IPS-18c (cell line): Measurements from ENCODE around the gene MYO6.

Experiments
- H3K4me3 ChIP-seq: 2 replicates; pipeline ENCODE4 v1.7.0; 2013; ENCODE audit warnings: low read depth, mild to moderate bottlenecking, low read length, moderate library complexity; ENCODE audit not compliant: insufficient read depth
- H3K9me3 ChIP-seq: one replicate; pipeline ENCODE4 v1.6.1; 2013; ENCODE audit warnings: mild to moderate bottlenecking, low read length, moderate library complexity; ENCODE audit not compliant: control insufficient read depth, insufficient read depth

Gene MYO6

DNA sequence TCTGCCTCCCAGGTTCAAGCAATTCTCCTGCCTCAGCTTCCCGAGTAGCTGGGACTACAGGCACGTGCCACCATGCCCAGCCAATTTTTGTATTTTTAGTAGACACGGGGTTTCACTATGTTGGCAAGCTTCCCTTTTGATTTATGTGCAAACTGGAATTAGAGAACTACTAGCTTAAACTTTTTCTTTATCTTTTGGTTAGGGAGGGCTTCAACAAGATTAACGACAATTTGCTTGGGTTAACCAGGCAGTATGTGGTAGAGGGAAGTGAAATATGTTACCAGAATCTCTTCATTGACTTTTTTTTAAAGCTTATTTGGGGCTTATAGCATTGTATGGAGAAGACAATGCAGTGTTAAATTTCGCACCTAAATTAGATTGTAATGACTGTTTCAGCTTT is 9.0 kb downstream of the MYO6 start:
- Histone ChIP-seq H3K4me3 (no peak overlapping the region), H3K9me3 (no peaks in the 10 kb centered on the region)

DNA sequence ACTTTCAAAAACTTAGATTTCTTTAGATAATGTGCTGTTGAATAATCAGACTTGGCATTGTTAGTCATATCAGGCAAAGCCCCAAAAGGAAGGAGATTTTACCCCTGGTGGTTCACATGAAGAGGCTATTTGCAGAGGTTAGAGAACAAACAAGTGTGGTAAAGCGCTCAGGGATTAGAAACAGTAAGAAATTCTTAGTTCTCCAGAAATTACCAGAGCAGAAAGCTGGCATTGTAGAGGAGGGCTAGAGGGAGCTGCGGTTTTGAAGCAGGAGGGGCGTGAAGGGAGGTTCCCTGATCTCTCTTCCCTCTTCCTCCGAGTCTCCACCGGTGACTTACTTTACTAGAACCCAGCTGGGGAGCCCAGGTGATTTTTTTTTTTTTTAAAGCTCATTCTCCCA is 10.2 kb downstream of the MYO6 start:
- Histone ChIP-seq H3K4me3 (no peak overlapping the region), H3K9me3 (no peaks in the 10 kb centered on the region)

DNA sequence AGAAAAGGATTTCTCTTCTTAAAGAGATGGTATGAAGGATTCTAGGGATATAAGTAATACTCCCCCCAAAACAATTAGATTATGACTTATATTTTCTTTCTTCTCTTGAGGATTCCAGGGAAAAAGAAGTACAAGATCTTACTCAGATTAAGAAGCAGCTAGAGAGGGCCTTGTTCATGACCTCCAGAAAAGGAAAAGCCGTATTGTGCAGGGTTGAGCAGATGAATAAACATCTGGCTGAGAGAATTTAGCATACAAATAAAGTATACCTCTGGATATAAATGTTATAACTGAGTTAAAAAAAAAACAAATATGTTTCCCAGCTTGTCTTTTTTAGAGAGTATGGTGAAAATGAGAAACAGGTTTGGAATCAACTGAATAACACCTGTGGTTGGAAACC is 11.3 kb downstream of the MYO6 start:
- no peak overlapping the region for H3K4me3 ChIP-seq
- no peaks in the 10 kb centered on the region for H3K9me3 ChIP-seq

DNA sequence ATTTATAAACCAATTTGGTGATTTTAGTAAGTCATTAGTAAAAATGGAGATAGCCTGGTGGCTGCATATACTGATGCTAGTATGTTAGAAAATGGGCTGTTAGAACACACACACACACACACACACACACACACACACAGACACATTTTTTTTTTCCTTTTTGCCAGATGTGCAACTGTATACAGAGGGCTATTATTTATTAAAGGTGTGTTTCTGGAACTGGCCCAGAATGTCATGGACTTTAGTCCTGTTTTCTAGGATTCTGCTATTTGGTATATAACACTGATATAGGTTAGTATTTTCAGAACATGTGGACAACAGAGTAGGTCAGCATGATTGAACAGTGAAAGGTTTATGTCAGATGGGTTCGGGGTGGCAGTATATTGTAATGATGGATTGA is 12.4 kb downstream of the MYO6 start:
- Histone ChIP-seq H3K4me3 (no peak overlapping the region), H3K9me3 (no peaks in the 10 kb centered on the region)

DNA sequence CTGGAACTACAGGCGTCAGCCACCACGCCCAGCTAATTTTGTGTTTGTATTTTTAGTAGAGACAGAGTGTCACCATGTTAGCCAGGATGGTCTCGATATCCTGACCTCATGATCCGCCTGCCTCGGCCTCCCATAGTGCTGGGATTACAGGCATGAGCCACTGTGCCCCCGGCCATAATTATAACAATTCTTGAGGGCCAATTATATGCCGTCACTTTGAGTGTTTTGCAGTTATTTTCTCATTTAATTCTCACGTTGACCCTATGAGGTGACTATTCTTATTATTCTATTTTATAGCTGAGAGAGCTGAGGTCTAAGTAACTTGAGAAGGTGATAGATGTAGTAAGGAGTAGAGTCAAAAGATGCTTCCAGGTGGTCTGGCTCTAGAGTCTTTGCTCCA is 13.0 kb downstream of the MYO6 start:
- no peaks in the 10 kb centered on the region for H3K9me3 ChIP-seq

DNA sequence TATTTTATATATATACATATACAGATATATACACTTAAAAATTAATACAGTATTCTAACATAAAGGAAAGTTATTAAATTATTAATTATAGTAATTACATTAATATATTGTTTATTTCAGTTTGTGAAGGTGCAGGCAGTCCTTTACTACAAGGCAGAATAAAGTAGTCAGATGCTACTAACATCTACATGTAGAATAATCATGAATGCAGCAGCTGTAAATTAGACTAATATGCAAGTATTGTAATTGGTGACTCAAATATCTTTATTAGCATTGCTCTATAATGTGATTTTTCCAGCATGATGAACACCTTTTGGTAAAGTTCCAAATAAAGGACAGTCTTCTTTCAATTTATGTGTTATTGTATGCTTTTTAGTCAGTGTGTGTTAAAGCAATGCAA is 17.3 kb downstream of the MYO6 start:
- Histone ChIP-seq H3K4me3 (no peak overlapping the region), H3K9me3 (no peaks in the 10 kb centered on the region)

More for the DNA sequence above, 13.0 kb downstream of the MYO6 start:
- H3K4me3 ChIP-seq, result no peak overlapping the region

DNA sequence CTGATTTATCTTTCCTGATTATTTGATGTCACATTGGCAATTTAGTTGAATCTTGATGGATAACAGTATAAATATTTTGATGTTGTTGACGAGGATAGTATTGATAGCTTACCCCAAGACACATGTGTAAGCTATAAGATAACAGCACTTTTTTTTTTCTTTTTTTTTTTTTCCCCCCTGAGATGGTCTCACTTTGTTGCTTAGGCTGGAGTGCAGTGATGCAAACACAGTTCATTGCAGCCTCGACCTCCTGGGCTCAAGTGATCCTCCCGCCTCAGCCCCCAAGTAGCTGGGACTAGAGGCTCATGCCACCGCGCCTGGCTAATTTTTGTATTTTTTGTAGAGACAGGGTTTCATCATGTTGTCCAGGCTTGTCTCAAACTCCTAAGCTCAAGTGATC is 21.8 kb downstream of the MYO6 start:
- Histone ChIP-seq H3K4me3 (no peak overlapping the region), H3K9me3 (no peaks in the 10 kb centered on the region)

DNA sequence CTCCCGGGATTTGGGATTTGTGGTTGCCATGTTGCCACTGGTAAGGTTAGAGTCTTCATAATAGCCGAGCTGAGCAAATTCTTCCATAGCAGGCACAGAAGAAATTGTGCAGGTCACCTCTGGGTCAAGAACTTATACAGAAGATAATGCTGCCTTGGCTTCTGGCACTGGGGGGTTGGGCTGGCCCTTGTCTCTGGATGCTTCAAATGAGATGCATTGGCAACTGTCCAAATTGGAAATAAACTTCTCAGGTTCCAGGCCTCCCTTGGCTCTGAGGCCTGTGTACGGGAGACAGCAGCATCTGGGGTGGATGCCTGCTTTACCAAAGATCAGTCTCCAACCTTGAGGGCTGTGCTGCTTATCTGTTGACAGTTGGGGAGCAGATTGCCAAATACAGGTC is 26.2 kb downstream of the MYO6 start:
- Histone ChIP-seq H3K9me3 (peaks cover 3% of the 10 kb centered on the region), H3K4me3 (no peak overlapping the region)

DNA sequence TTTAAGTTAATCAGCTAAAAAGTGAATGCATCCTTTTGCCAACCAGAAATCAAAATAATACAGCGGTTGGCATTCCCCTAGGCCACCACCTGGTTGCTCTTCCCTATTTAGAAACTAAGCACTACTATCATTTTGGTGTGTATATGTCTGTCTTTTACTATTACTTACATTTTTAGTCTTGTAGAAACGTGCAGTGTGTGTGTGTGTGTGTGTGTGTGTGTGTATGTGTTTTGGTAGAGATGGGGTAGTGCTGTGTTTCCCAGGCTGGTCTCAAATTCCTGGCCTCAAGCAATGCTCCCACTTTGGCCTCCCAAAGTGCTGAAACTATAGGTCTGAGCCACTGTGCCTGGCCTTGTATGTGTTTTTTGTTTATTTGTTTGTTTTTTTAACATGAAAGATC is 27.4 kb downstream of the MYO6 start:
- H3K9me3 ChIP-seq, result peaks cover 3% of the 10 kb centered on the region
- H3K4me3 ChIP-seq, result no peak overlapping the region

DNA sequence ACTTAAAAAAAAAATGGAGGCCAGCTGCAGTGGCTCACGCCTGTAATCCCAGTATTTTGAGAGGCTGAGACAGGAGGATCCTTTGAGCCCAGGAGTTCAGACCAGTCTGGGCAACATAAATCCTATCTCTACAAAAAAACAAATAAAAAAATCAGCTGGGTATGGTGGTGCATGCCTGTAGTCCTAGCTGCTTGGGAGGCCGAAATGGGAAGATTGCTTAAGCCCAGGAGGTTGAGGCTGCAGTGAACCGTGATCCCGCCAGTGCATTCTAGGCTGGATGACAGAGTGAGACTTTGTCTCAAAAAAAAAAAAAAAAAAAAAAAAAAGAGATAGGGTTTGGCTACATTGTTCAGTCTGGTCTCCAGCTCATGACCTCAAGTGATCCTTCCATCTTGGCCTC is 29.7 kb downstream of the MYO6 start:
- peaks cover 3% of the 10 kb centered on the region for H3K9me3 ChIP-seq
- no peak overlapping the region for H3K4me3 ChIP-seq

DNA sequence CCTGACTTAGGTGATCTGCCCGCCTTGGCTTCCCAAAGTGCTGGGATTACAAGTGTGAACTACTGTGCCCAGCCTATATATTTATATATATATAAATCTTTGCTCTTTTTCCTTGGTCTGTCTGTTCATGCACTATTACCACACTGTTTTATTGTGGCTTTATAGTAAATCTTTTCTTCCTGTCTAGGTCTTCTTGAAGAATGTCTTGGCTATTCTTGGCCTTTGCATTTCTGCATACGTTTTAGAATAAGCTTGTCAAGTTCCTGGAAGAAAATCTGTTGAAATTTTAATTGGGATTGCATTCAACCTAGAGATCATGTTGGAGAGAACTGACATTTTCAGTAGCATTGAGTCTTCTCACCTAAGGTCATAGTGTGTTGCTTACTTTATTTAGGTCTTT is 37.1 kb downstream of the MYO6 start:
- Histone ChIP-seq H3K4me3 (no peak overlapping the region), H3K9me3 (no peaks in the 10 kb centered on the region)

DNA sequence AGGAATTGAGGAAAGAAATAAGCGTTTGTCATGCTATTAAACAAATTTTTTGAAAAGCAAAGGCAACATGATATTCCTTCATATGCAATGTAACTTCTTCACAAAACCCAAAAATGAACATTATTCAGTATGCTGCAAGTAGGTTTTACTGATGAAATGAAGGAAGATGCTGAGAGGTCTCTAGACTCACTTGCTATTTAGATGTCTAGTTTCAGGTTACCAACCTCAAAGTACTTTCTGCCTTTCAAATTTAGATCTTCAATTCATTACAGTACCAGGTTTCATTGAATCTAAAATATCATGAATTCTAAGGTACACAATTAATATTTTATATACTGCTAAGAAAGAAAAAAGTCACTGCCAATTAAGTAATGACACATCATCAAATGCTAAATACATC is 39.9 kb downstream of the MYO6 start:
- Histone ChIP-seq H3K9me3 (no peaks in the 10 kb centered on the region), H3K4me3 (no peak overlapping the region)

DNA sequence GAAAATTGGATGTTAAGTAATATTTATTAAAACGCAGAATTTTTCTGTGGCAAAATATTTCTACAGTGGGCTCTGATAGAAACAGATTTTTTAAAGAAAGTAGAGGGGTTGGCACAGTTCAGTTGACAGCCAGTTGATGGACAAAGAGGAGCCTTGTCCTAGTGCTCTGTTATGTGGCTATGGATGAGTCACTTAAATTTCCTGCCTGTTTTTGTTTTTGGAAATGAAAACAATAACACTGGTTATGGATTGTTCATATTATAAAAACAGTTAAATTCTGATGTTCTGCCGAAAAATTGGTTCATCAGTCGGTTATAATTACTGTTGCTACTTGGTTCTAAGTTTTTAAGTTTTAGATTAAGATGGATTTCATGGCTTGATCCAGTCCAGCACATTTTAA is 42.8 kb downstream of the MYO6 start:
- Histone ChIP-seq H3K4me3 (no peak overlapping the region), H3K9me3 (no peaks in the 10 kb centered on the region)

DNA sequence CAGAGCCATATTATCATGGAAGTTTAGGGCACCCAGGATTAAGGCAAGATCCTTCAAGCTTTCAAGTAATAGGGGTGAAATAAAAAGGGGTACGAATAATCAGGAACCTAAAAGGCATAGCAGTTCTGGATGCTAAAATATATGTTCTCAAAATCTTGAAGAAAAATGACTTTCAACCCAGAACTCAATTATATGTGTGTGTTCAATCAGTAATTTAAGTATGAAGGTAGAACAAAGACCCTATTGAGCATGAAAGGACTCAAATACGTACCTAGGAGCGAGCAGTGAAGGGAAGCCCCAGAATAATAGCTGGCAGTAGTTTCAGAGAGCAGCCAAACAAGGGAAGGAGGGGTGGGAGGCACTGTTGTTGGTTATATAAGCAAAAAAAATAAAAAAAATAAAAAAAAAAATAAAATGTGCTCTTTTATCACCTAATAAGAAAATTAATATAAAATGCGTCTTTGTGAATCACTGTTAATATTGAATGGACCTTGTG is 45.4 kb downstream of the MYO6 start:
- Histone ChIP-seq H3K9me3 (no peaks in the 10 kb centered on the region), H3K4me3 (no peak overlapping the region)

DNA sequence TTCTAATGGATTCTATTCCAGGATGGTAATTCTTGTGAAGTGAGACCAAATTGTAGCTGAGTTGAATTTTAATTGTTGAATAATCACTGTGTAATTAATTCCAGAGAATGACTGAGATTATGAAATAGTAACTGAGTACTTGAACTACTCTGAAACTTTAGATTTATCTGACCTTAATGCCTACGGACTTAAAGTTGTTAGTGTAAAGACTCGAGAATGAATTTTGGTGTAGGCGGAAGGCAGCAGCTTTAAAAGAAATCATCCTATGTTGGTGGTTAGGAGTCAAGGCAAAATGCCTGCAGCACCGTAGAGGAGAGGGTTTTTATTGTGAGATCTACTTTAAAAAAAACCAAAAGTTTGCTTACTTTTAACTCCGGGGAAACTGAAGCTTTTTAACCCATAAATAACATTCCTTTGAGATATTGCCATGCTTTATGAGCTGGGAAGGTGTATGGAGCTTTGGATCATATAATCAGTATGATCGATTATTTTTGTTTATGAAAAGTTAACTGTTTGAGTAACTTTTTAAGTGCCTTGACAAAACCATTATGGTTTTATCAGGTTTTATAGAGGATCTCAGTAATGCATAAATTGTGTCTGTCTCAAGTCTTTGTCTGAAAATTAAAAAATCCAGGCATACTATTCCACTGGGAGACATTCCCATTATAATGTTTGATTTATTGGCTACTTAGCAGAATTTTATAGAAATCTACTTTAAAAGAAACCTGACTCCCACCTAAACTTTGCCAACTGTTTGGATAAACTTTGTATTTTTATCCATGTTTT is 46.1 kb downstream of the MYO6 start:
- Histone ChIP-seq H3K9me3 (no peaks in the 10 kb centered on the region), H3K4me3 (no peak overlapping the region)

DNA sequence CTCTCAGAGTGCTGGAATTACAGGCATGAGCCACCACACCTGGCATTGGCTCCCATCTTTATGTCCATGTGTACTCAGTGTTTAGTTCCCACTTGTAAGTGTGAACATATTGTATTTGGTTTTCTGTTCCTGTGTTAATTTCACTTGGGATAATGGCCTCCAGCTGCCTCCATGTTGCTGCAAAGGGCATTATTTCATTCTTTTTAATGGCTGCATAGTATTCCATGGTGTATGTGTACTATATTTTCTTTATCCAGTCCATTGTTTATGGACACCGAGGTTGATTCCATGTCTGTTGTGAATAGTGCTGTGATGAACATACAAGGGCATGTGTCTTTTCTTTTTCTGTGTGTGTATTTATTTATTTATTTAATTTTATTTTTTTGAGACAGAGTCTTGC is 47.7 kb downstream of the MYO6 start:
- H3K4me3 ChIP-seq, result no peak overlapping the region
- H3K9me3 ChIP-seq, result no peaks in the 10 kb centered on the region

DNA sequence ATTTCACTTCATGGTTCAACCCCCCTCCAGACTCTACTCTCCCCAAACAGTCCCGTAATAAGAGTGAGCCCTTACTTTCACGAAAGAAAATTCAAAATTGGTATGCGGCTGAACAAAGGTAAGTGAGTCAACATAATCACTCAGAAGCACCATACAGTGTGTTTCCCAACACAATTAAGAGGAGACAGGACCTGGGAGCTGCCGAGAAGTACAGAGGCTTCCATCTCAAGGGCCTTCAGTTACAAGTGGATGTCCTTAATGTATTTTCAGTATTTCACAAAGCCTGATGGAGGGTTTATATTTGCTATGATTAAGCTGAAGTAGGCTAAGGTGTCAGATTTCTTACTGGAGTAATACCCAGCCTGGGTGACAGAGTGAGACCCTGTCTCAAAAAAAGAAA is 51.1 kb downstream of the MYO6 start:
- no peaks in the 10 kb centered on the region for H3K9me3 ChIP-seq
- no peak overlapping the region for H3K4me3 ChIP-seq

DNA sequence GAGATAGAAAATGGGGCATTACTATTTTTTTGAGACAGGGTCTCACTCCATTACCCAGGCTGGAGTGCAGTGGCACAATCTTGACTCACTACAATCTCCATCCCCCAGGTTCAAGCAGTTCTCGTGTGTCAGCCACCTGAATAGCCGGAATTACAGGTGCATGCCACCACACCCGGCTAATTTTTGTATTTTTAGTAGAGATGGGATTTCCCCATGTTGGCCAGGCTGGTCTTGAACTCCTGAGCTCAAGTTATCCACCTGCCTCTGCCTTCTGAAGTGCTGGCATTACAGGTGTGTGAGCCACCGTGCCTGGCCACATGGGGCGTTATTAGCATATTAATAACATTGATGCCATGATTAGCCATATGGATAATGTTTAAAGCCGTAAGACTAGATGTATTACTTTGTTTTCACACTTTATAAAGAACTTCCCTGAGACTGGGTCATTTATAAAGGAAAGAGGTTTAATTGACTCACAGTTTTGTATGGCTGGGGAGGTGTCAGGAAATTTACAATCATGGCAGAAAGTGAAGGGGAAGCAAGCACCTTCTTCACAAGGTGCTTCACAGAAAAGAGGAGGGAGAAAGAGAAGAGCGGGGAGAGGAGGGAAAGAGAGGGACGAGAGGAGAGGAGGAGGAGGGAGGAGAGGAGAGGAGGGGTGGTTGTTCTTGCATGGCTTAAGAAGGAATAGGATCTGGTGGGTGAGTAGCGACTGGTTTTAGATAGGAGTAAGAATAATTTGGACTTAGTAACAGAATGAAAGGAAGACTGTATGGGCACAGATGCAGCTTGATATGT is 51.9 kb downstream of the MYO6 start:
- Histone ChIP-seq H3K4me3 (no peak overlapping the region), H3K9me3 (no peaks in the 10 kb centered on the region)
